H9 (cell line): Measurements from ENCODE around the gene LRRC8C. TPM values are rescaled to one million over a fixed set of nuclear protein-coding genes. Genes with fewer than 3 reads are reported as not detected.

Experiments used
- DNase-seq: peaks from one replicate; pipeline ENCODE4 v3.0.0-alpha.2; 2017
- H2AFZ ChIP-seq: one replicate; pipeline ENCODE4 v1.6.1; 2013; ENCODE audit warnings: mild to moderate bottlenecking, low read length, control low read depth, moderate library complexity
- H2AK5ac ChIP-seq: 2 replicates; pipeline ENCODE4 v1.6.1; 2013; ENCODE audit warnings: low read length, control low read depth, mixed read lengths; ENCODE audit not compliant: insufficient read length
- H2BK120ac ChIP-seq: one replicate; pipeline ENCODE4 v1.6.1; 2013; ENCODE audit warnings: low read depth, mild to moderate bottlenecking, low read length, control low read depth, inconsistent platforms; ENCODE audit not compliant: poor library complexity, severe bottlenecking
- H2BK12ac ChIP-seq: 2 replicates; pipeline ENCODE4 v1.6.1; 2013; ENCODE audit warnings: low read length, control low read depth, mixed read lengths, low read depth; ENCODE audit not compliant: insufficient read length
- H2BK15ac ChIP-seq: 2 replicates; pipeline ENCODE4 v1.6.1; 2013; ENCODE audit warnings: low read depth, low read length, control low read depth
- H2BK20ac ChIP-seq: one replicate; pipeline ENCODE4 v1.6.1; 2013; ENCODE audit warnings: low read depth, mild to moderate bottlenecking, low read length, control low read depth, inconsistent platforms; ENCODE audit not compliant: poor library complexity, severe bottlenecking
- H2BK5ac ChIP-seq: 2 replicates; pipeline ENCODE4 v1.6.1; 2013; ENCODE audit warnings: low read length, control low read depth, mixed read lengths; ENCODE audit not compliant: insufficient read length
- H3K14ac ChIP-seq: 2 replicates; pipeline ENCODE4 v1.6.1; 2013; ENCODE audit warnings: low read length, control low read depth; ENCODE audit not compliant: insufficient read depth
- H3K18ac ChIP-seq: 2 replicates; pipeline ENCODE4 v1.6.1; 2013; ENCODE audit warnings: low read depth, mild to moderate bottlenecking, mixed read lengths, low read length, control low read depth; ENCODE audit not compliant: insufficient read length
- H3K23ac ChIP-seq: 2 replicates; pipeline ENCODE4 v1.6.1; 2013; ENCODE audit warnings: low read length, control low read depth, mixed read lengths, low read depth; ENCODE audit not compliant: insufficient read length
- H3K23me2 ChIP-seq: 2 replicates; pipeline ENCODE4 v1.6.1; 2013; ENCODE audit warnings: low read depth, mild to moderate bottlenecking, mixed read lengths, low read length, control low read depth; ENCODE audit not compliant: insufficient read length, poor library complexity, severe bottlenecking
- H3K27ac ChIP-seq: 2 replicates; pipeline ENCODE4 v1.5.1; 2013; ENCODE audit warnings: low read length, control low read depth, mixed read lengths, low read depth; ENCODE audit not compliant: insufficient read length
- H3K27me3 ChIP-seq: 2 replicates; pipeline ENCODE4 v1.6.1; 2013; ENCODE audit warnings: low read length, control low read depth, inconsistent platforms; ENCODE audit not compliant: insufficient read depth
- H3K4ac ChIP-seq: 2 replicates; pipeline ENCODE4 v1.6.1; 2013; ENCODE audit warnings: low read depth, mild to moderate bottlenecking, control low read depth, inconsistent platforms, low read length, moderate library complexity
- H3K4me1 ChIP-seq: 2 replicates; pipeline ENCODE4 v1.6.1; 2013; ENCODE audit warnings: low read length, control low read depth, inconsistent platforms; ENCODE audit not compliant: insufficient read depth
- H3K4me2 ChIP-seq: 2 replicates; pipeline ENCODE4 v1.6.1; 2013; ENCODE audit warnings: low read length, control low read depth, mixed read lengths; ENCODE audit not compliant: insufficient read length, insufficient read depth
- H3K56ac ChIP-seq: 2 replicates; pipeline ENCODE4 v1.6.1; 2013; ENCODE audit warnings: low read depth, mild to moderate bottlenecking, mixed read lengths, low read length, control low read depth; ENCODE audit not compliant: insufficient read length
- H3K79me1 ChIP-seq: 2 replicates; pipeline ENCODE4 v1.6.1; 2013; ENCODE audit warnings: low read depth, mild to moderate bottlenecking, moderate library complexity, low read length, control low read depth, inconsistent platforms; ENCODE audit not compliant: insufficient read depth, poor library complexity, severe bottlenecking
- H3K79me2 ChIP-seq: 2 replicates; pipeline ENCODE4 v1.6.1; 2013; ENCODE audit warnings: low read length, control low read depth, inconsistent platforms; ENCODE audit not compliant: insufficient read depth
- H3K9ac ChIP-seq: 2 replicates; pipeline ENCODE4 v1.6.1; 2013; ENCODE audit warnings: low read length, control low read depth, mixed read lengths; ENCODE audit not compliant: insufficient read length; ENCODE audit errors: extremely low read depth
- H3K9me3 ChIP-seq: one replicate; pipeline ENCODE4 v1.6.1; 2013; ENCODE audit warnings: low read depth, low read length, inconsistent platforms; ENCODE audit not compliant: control insufficient read depth
- H3T11ph ChIP-seq: one replicate; pipeline ENCODE4 v1.6.1; 2013; ENCODE audit warnings: mild to moderate bottlenecking, low read length, control low read depth, inconsistent platforms
- H4K20me1 ChIP-seq: one replicate; pipeline ENCODE4 v1.6.1; 2013; ENCODE audit not compliant: control insufficient read depth, insufficient read length, insufficient read depth
- H4K5ac ChIP-seq: 2 replicates; pipeline ENCODE4 v1.6.1; 2013; ENCODE audit warnings: low read depth, mild to moderate bottlenecking, mixed read lengths, low read length, control low read depth; ENCODE audit not compliant: insufficient read length
- H4K8ac ChIP-seq: replicated peaks from 2 replicates; pipeline ENCODE4 v1.6.1; 2013; ENCODE audit warnings: low read length, control low read depth, mixed read lengths, low read depth; ENCODE audit not compliant: insufficient read length
- H4K91ac ChIP-seq: 2 replicates; pipeline ENCODE4 v1.6.1; 2013; ENCODE audit warnings: low read depth, mild to moderate bottlenecking, moderate library complexity, mixed read lengths, low read length, control low read depth; ENCODE audit not compliant: insufficient read length
- H3K27ac Mint-ChIP-seq, 3 experiments: 2 replicates in 2 of 3; 3 replicates in 1 of 3; pipeline ENCODE4 v1.8.0; 2020 to 2021; ENCODE audit warnings: mixed read lengths in 3 of 3, mild to moderate bottlenecking in 1 of 3, moderate library complexity in 1 of 3
- H3K27me3 Mint-ChIP-seq: 2 replicates; pipeline ENCODE4 v1.8.0; 2021; ENCODE audit warnings: low read depth, mild to moderate bottlenecking, moderate library complexity, mixed read lengths
- H3K36me3 Mint-ChIP-seq, 3 experiments: 2 replicates in 2 of 3; 3 replicates in 1 of 3; pipeline ENCODE4 v1.8.0; 2020 to 2021; ENCODE audit warnings: low read depth in 3 of 3, mixed read lengths in 3 of 3; ENCODE audit not compliant: insufficient read depth in 1 of 3
- H3K4me1 Mint-ChIP-seq, 2 experiments: 2 replicates each; pipeline ENCODE4 v1.8.0; 2020; ENCODE audit warnings: mixed read lengths in 2 of 2
- H3K4me3 Mint-ChIP-seq, 2 experiments: 2 replicates in 1 of 2; 3 replicates in 1 of 2; pipeline ENCODE4 v1.8.0; 2020 to 2021; ENCODE audit warnings: mild to moderate bottlenecking in 2 of 2, mixed read lengths in 2 of 2, moderate library complexity in 1 of 2
- H3K9me3 Mint-ChIP-seq, 2 experiments: 2 replicates in 1 of 2; 3 replicates in 1 of 2; pipeline ENCODE4 v1.8.0; 2020; ENCODE audit warnings: mild to moderate bottlenecking in 2 of 2, mixed read lengths in 2 of 2, moderate library complexity in 1 of 2
- CTCF ChIP-seq: fragments of 200-600 bp; sonication (generic); conservative IDR thresholded peaks from 3 replicates; pipeline ENCODE4 v1.8.0; 2021; ENCODE audit warnings: antibody characterized with exemption, mild to moderate bottlenecking
- WGBS: extraction: QIAGEN DNeasy Blood & Tissue Kit; methylation state at CpG from one replicate; pipeline ENCODE4 v1.1.7; 2013; ENCODE audit warnings: missing lambda C conversion rate, low lambda C conversion rate, mixed read lengths; ENCODE audit not compliant: insufficient read length; ENCODE audit errors: extremely low coverage; 5-methylcytosine and 5-hydroxymethylcytosine counted together
- total RNA-seq: library from RNA; stranded (reverse); gene quantifications from 2 replicates; pipeline ENCODE4 v1.2.1, GENCODE V29; 2021

The LRRC8C gene
- total RNA-seq, 1 experiment from 2014 or later = 1.9 TPM

- no CpG with 5 or more reads among the region's 1 CpG for WGBS
- Mint-ChIP-seq H3K9me3 (no peaks in the 10 kb centered on the region), H3K27ac (no peak overlapping the region), H3K4me1 (peaks cover 8 to 12% of the 10 kb centered on the region in 2 experiments), H3K4me3 (no peak overlapping the region), H3K27me3 (peaks cover 27% of the 10 kb centered on the region), H3K36me3 (no peaks in the 10 kb centered on the region; a peak in 1 of 7 replicates)
- Histone ChIP-seq H2AK5ac (no peak overlapping the region), H3K79me2 (no peaks in the 10 kb centered on the region), H3K27me3 (peaks cover 7% of the 10 kb centered on the region; the same call in 1 of the 2 replicates), H2BK12ac (no peak overlapping the region), H4K8ac (no peak overlapping the region), H2BK5ac (no peak overlapping the region), H4K20me1 (no peaks in the 10 kb centered on the region), H3K14ac (no peak overlapping the region), H3K4me1 (no peaks in the 10 kb centered on the region; the same call in 1 of the 2 replicates), H4K91ac (no peak overlapping the region), H3K79me1 (no peaks in the 10 kb centered on the region), H3K27ac (no peak overlapping the region), H3K23me2 (peaks cover 6% of the 10 kb centered on the region), H2AFZ (no peak overlapping the region), H3T11ph (no peak overlapping the region), H4K5ac (no peak overlapping the region), H3K18ac (no peak overlapping the region), H3K23ac (no peak overlapping the region), H3K56ac (no peak overlapping the region), H3K4me2 (no peak overlapping the region), H3K4ac (no peak overlapping the region), H3K9me3 (no peaks in the 10 kb centered on the region), H2BK20ac (no peak overlapping the region), H2BK120ac (no peak overlapping the region), H2BK15ac (no peak overlapping the region), H3K9ac (no peak overlapping the region)
- no peak for DNase-seq
- no peak for TF ChIP-seq CTCF
Measured at GRCh38 chr1:89767618-89768017, 134.7 kb downstream of the LRRC8C start.

Other genes with a start within 250 kb of the LRRC8C start
- 29.1 and 33.2 TPM in 2 replicates for gene LRRC8B, start 108.3 kb upstream of the LRRC8C start, total RNA-seq
- gene LRRC8D, start 187.9 kb downstream of the LRRC8C start, total RNA-seq = 34.7 and 37.2 TPM in 2 replicates